Choroid plexus epithelial cell (primary cell): ENCODE measurements around the gene AGO3.
A peak's percentile ranks its signal among the peaks of the same experiment; 100 is the strongest.
"Not testable (repeated sequence)": the region's sequence is repeated elsewhere in the genome, so short reads cannot be mapped to it uniquely, and the experiment has no call there.

Source experiments
- DNase-seq: peaks from one replicate; pipeline ENCODE4 v3.0.0-alpha.2; 2010; ENCODE audit warnings: low read depth
- H3K4me3 ChIP-seq: 2 replicates; pipeline ENCODE4 v1.5.1; 2011; ENCODE audit warnings: low read depth, mild to moderate bottlenecking, control low read depth, low read length, moderate library complexity
- TF ChIP-seq, protein P1 (sequence below): conservative IDR thresholded peaks from 2 replicates; pipeline ENCODE4 v1.5.1; 2011; ENCODE audit warnings: low read depth, mild to moderate bottlenecking, control low read depth, inconsistent platforms, low read length, moderate library complexity

The AGO3 gene

DNA sequence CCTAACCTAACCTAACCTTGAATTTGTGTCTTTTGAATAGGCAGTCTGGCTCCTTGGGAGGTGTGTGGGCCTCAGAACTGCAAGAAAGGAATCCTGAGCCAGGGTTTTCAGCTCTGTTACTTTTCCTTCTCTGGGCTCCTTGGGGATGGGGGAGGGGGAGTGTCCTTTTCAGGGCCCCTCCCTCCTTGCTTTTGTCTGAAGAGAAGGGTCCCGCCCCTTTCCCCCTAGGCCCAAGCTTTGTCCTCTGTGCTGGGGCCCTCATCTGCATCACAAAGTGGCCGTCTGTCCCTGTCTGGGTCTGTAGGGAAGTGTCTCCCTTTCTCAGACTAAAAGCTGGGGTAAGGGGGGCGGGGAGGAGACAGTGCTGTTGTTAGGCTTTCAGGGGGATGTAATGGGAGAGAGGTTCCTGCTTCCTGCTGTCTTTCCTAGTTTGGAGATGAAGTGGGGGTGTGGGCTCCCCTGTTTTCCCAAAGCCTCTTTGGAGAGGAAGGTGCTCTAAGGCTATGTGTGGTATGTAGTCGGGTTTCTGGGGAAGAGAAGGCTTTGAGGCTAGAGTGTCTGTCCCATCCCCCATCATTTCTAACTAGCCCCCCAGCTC, 44.8 kb upstream of the AGO3 start:
- H3K4me3 ChIP-seq: no peak overlapping the region
- TF ChIP-seq, protein P1, sequence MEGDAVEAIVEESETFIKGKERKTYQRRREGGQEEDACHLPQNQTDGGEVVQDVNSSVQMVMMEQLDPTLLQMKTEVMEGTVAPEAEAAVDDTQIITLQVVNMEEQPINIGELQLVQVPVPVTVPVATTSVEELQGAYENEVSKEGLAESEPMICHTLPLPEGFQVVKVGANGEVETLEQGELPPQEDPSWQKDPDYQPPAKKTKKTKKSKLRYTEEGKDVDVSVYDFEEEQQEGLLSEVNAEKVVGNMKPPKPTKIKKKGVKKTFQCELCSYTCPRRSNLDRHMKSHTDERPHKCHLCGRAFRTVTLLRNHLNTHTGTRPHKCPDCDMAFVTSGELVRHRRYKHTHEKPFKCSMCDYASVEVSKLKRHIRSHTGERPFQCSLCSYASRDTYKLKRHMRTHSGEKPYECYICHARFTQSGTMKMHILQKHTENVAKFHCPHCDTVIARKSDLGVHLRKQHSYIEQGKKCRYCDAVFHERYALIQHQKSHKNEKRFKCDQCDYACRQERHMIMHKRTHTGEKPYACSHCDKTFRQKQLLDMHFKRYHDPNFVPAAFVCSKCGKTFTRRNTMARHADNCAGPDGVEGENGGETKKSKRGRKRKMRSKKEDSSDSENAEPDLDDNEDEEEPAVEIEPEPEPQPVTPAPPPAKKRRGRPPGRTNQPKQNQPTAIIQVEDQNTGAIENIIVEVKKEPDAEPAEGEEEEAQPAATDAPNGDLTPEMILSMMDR: no peak
- DNase-seq: no peak

DNA sequence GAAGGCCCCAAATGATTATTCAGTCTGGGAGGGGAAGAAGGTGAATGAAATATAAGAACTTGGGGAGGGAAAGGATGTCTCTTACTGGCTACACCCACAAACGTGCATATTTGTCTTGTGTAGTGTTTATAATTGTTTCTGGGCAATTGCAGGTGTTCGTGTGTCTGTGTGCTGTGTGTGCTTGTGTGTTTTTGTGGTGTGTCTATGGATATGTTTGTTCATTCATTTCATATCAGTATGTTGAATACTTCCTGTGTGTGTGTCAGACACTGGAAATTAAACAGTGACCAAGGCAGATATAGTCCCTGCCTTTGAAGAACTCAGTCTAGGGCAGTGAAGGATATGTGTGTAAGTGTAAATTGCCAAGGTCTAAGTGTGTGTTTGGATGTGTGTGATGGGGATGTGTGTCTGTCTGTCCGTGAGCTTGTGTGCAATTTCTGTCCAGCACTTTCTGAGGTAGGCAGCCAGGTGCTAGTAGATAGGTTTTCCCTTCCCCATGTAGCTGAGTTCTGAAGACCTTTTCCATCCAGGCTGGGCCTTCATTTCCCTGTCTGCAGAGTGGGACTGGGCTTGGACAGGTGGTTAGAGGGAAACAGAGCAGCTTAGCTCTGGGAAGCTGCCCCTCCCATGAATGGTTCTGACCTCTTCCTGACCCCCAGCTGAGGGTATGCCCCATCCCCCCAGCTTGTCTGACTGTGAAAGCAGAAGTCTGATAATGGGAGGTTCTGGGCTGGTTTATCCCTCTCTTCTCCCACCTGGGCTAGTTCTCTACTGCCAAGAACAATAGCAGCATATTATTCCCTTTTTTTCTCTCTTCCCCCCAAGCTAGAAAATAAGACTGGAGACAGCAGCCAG, 44.1 kb upstream of the AGO3 start:
- TF ChIP-seq, protein P1: no peak
- H3K4me3 ChIP-seq: no peak overlapping the region
- DNase-seq: peak; percentile 9

DNA sequence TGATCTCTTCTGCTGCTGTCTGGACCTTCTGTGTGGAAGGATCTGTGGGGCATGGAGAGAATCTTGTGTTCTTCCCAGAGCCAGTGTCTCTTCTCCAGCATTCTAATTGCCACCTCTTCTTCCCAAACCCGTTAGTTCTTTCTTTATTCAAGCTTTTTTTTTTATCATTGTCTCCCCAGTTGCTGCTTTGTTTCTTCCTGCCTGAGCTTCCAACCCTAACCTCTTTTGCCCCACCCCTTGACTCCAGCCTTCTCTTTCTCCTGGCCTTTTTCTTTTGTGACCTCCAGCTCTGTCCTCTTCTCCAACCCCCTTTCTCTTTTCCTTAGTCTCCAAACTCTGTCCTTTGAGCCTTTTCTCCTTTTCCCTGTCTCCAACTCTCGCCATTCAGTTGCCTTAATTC, 43.4 kb upstream of the AGO3 start:
- DNase-seq: no peak
- no peak overlapping the region for H3K4me3 ChIP-seq

DNA sequence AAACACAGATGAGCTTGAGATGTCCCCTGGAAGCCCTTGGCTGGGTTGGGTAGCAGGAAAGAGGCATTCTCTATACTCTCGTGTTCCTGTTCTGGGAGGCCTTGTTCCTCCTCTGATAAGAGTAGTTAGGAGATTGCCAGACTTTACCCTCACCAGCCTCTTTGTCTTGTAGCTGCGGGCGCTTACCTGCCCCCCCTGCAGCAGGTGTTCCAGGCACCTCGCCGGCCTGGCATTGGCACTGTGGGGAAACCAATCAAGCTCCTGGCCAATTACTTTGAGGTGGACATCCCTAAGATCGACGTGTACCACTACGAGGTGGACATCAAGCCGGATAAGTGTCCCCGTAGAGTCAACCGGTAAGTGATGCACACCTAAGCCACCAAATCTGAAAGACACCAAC, 42.6 kb upstream of the AGO3 start:
- TF ChIP-seq, protein P1: no peak
- no peak overlapping the region for H3K4me3 ChIP-seq
- DNase-seq: no peak

More for the DNA sequence above, 43.4 kb upstream of the AGO3 start:
- TF ChIP-seq, protein P1: no peak

DNA sequence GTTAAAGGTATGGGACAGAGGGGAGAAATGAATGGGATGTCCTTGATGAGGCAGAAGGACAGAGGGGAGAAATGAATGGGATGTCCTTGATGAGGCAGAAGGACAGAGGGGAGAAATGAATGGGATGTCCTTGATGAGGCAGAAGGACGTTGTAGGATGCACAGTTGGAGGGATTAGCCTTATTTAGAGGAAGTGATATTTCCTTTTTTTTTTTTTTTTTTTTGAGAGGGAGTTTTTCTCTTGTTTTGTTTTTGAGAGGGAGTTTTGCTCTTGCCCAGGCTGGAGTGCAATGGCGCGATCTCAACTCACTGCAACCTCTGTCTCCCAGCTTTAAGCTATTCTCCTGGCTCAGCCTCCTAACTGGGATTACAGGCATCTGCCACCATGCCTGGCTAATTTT, 41.9 kb upstream of the AGO3 start:
- not testable (repeated sequence) for H3K4me3 ChIP-seq, DNase-seq

DNA sequence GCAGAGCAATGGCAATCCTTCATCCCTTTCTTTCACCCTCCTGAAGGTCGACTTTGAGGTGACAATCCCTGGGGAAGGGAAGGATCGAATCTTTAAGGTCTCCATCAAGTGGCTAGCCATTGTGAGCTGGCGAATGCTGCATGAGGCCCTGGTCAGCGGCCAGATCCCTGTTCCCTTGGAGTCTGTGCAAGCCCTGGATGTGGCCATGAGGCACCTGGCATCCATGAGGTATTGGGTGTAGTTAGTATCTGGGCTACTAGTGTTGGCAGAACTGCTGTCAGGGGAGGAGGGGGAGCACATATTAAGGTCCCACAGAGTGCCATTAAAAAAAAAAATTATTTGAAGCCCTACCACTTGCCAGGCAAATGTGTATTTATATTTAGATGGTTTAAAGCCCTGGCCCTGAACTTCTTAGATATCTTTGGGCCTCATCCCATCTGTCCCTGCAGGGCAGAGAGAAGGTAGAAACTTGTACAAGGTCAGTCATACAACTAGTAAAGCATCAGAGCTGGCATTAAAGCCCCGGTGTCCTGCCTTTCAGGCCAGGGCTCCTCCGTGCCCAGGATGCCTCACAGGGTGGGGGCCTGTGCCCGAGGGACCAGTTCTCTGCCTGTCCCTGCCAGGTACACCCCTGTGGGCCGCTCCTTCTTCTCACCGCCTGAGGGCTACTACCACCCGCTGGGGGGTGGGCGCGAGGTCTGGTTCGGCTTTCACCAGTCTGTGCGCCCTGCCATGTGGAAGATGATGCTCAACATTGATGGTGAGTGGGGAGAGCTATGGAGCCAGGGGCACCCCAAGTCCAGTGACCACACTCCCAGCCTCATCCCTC, 37.6 kb upstream of the AGO3 start:
- no peak overlapping the region for H3K4me3 ChIP-seq
- no peak for DNase-seq
- TF ChIP-seq, protein P1: no peak

DNA sequence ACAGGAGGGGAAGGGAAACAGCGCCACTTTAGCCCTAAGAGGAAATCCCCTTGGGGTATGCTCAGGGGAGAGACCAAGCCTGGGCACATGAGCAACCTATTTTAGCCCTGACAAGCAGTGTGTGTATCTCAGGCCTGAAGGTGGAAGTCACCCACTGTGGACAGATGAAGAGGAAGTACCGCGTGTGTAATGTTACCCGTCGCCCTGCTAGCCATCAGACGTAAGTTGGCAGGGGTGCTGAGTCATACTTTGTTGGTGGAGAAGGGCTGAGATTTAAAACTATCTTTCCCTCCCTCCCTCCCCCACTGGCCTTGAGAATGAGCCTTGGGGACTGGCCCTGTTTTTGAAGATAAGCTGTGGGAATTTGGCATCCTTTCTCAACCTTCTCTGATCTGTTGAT, 36.7 kb upstream of the AGO3 start:
- DNase-seq: peak; percentile 55
- TF ChIP-seq, protein P1: no peak
- no peak overlapping the region for H3K4me3 ChIP-seq
